Thoracic aorta (tissue), 2 donors: ENCODE results near the gene SCCPDH. TPM values are rescaled to one million over a fixed set of nuclear protein-coding genes. Genes with fewer than 3 reads are reported as not detected.

Experiments used
- ATAC-seq: fragments of 150-250 bp; one replicate; pipeline ENCODE4 v1.8.0; 2017; ENCODE audit warnings: low read depth; ENCODE audit not compliant: insufficient number of reproducible peaks, low FRiP score
- DNase-seq: peaks from one replicate; pipeline ENCODE4 v3.0.0-alpha.2; 2020; ENCODE audit warnings: low spot score
- H3K27ac ChIP-seq, 2 donors: fragments of 200-600 bp; sonication (generic); 1 replicate in 1 of 2; 2 replicates in 1 of 2; pipeline ENCODE4 v1.5.1; 2016; ENCODE audit warnings: mild to moderate bottlenecking in 2 of 2, moderate library complexity in 2 of 2
- H3K27me3 ChIP-seq: fragments of 200-600 bp; sonication (generic); replicated peaks from 2 replicates; pipeline ENCODE4 v1.6.0; 2016; ENCODE audit warnings: mild to moderate bottlenecking; ENCODE audit not compliant: insufficient read depth
- H3K36me3 ChIP-seq: fragments of 200-600 bp; sonication (generic); one replicate; pipeline ENCODE4 v1.5.1; 2016
- H3K4me1 ChIP-seq, 2 donors: fragments of 200-600 bp; sonication (generic); 1 replicate in 1 of 2; 2 replicates in 1 of 2; pipeline versions ENCODE4 v1.5.1 to v1.6.0; 2016; ENCODE audit warnings: low read depth in 2 of 2, mild to moderate bottlenecking in 1 of 2; ENCODE audit not compliant: control insufficient read depth in 1 of 2
- H3K4me3 ChIP-seq: fragments of 200-600 bp; sonication (generic); 2 replicates; pipeline ENCODE4 v1.5.1; 2016; ENCODE audit warnings: mild to moderate bottlenecking
- H3K9me3 ChIP-seq: fragments of 200-600 bp; sonication (generic); 2 replicates; pipeline ENCODE4 v1.5.1; 2016
- total RNA-seq, 2 donors: library from RNA; depleted of rRNA; stranded (reverse); fragments of >200 nt; gene quantifications; one replicate each; pipeline versions ENCODE4 v1.1.0 to v1.2.3, GENCODE V29; 2016
- TF ChIP-seq, protein P1 (sequence below): fragments of 200-600 bp; sonication (generic); IDR thresholded peaks from one replicate; pipeline ENCODE4 v1.5.1; 2019; ENCODE audit warnings: antibody characterized with exemption

The SCCPDH gene
- total RNA-seq, 2 donors from 2014 or later: 12.8 to 14.4 TPM

DNA sequence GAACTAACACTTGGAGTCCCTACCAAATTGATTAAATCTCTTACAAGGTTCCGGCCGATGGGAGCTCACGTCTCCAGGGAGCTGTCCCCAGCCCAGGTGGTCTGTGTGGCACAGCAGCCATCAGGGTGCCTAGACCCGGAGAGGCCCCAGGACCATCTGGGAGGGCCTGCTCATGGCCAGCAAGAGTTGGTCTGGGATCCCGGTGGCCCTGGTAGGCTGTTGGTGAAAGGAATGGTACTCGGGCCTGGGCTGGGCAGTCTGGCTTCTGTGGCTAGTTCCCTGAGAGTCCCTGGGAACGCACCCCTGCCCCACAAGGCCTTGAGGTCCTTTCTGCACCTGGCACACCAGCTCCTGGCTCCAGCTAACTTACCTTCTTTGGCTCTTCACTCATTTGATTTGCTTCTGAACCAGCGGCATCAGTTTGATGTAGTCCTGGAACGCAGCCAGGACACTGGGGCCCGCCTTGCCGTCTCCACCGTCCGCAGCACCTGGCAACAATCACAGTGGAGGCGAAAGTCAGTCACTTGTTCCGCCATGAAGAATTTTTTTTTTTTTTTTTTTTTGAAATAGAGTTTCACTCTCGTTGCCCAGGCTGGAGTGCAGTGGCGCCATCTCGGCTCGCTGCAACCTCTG is 62.5 kb downstream of the SCCPDH start:
- H3K4me3 ChIP-seq: no peak overlapping the region
- H3K4me1 ChIP-seq: peaks cover 0 to 8% of the 10 kb centered on the region in 2 donors
- DNase-seq (no peak), ATAC-seq (no peak)
- no peaks in the 10 kb centered on the region for H3K27me3 ChIP-seq
- no peaks in the 10 kb centered on the region for H3K36me3 ChIP-seq
- no peaks in the 10 kb centered on the region for H3K9me3 ChIP-seq
- H3K27ac ChIP-seq: no peak overlapping the region
- TF ChIP-seq, protein P1, sequence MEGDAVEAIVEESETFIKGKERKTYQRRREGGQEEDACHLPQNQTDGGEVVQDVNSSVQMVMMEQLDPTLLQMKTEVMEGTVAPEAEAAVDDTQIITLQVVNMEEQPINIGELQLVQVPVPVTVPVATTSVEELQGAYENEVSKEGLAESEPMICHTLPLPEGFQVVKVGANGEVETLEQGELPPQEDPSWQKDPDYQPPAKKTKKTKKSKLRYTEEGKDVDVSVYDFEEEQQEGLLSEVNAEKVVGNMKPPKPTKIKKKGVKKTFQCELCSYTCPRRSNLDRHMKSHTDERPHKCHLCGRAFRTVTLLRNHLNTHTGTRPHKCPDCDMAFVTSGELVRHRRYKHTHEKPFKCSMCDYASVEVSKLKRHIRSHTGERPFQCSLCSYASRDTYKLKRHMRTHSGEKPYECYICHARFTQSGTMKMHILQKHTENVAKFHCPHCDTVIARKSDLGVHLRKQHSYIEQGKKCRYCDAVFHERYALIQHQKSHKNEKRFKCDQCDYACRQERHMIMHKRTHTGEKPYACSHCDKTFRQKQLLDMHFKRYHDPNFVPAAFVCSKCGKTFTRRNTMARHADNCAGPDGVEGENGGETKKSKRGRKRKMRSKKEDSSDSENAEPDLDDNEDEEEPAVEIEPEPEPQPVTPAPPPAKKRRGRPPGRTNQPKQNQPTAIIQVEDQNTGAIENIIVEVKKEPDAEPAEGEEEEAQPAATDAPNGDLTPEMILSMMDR: no peak

GRCh38 chr1:246787781-246788513 is 63.7 kb downstream of the SCCPDH start:
- H3K27me3 ChIP-seq: no peaks in the 10 kb centered on the region
- DNase-seq (no peak), ATAC-seq (no peak)
- TF ChIP-seq, protein P1: no peak
- peaks cover 0 to 8% of the 10 kb centered on the region in 2 donors for H3K4me1 ChIP-seq
- H3K27ac ChIP-seq: no peak overlapping the region
- no peak overlapping the region for H3K4me3 ChIP-seq
- H3K36me3 ChIP-seq: no peaks in the 10 kb centered on the region
- H3K9me3 ChIP-seq: no peaks in the 10 kb centered on the region

- Histone ChIP-seq H3K27ac (no peak overlapping the region), H3K36me3 (no peaks in the 10 kb centered on the region), H3K4me1 (peaks cover 0 to 8% of the 10 kb centered on the region in 2 donors), H3K9me3 (no peaks in the 10 kb centered on the region), H3K27me3 (no peaks in the 10 kb centered on the region), H3K4me3 (peak overlapping the region; percentile 57)
- DNase-seq: no peak
- TF ChIP-seq, protein P1: no peak
- no peak for ATAC-seq
These were observed 64.7 kb downstream of the SCCPDH start for GRCh38 chr1:246788895-246789338.

GRCh38 chr1:246789454-246790339 is 65.5 kb downstream of the SCCPDH start:
- Histone ChIP-seq H3K4me3 (no peak overlapping the region), H3K9me3 (no peaks in the 10 kb centered on the region), H3K4me1 (peaks cover 0 to 8% of the 10 kb centered on the region in 2 donors), H3K27ac (no peak overlapping the region), H3K36me3 (no peaks in the 10 kb centered on the region), H3K27me3 (no peaks in the 10 kb centered on the region)
- DNase-seq (no peak), ATAC-seq (no peak)
- TF ChIP-seq, protein P1: no peak

DNA sequence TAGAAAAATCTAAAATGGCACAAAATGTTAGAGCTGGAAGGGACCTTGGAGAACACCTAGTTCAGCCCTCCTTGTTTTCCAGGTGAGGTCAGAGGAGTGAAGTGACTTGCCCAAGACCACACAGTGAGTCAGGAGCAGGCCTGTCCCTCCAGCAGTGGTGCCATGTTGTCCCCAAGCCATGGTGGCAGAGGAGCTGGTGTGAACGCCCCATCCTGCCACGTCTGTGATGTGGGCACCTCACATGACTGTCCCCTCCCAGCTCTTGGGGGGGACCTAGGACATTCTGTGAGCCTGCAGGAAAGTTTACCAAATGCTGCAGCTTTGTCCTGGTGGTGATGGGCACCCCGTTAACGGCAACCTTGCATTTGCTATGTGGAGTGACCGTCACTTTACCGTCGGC is 66.2 kb downstream of the SCCPDH start:
- H3K27me3 ChIP-seq: no peaks in the 10 kb centered on the region
- no peak for ATAC-seq
- DNase-seq: no peak
- TF ChIP-seq, protein P1: no peak
- no peak overlapping the region for H3K4me3 ChIP-seq
- no peaks in the 10 kb centered on the region for H3K36me3 ChIP-seq
- peaks cover 0 to 8% of the 10 kb centered on the region in 2 donors for H3K4me1 ChIP-seq
- H3K27ac ChIP-seq: no peak overlapping the region
- no peaks in the 10 kb centered on the region for H3K9me3 ChIP-seq
